HepG2 (cell line): ENCODE results near the gene ELF1. TPM values are rescaled to one million over a fixed set of nuclear protein-coding genes. Genes with fewer than 3 reads are reported as not detected.

Experiments used
- ATAC-seq: fragments of 200-7000 bp; cut with Tn5 transposase; 3 replicates; pipeline ENCODE4 v1.9.1; 2020; ENCODE audit warnings: mild to moderate bottlenecking, moderate library complexity
- BruUV-seq: library from RNA; stranded (reverse); fragments of 400-500 nt; replicated peaks from 2 replicates; lab custom pipeline; 2021; lab: Mats Ljungman, UMichigan
- CTCF ChIA-PET: fragments of 300-600 bp; formaldehyde crosslinking; extraction: SDS; loops from one replicate; lab custom pipeline; 2021; ENCODE audit warnings: low total read pairs, inconsistent platforms, low intra/inter-chr PET ratio; lab: Yijun Ruan, JAX
- POLR2A ChIA-PET: fragments of 350-600 bp; sonication (Branson Sonifier 250); formaldehyde crosslinking; loops from one replicate; lab custom pipeline; 2020; ENCODE audit warnings: antibody characterized with exemption, inconsistent platforms; lab: Yijun Ruan, JAX
- DNase-seq: peaks from one replicate; pipeline ENCODE4 v3.0.0-alpha.2; 2015; ENCODE audit warnings: low spot score
- FAIRE-seq: peaks from 3 replicates; lab custom pipeline; 2011; peaks lifted over from hg19 to GRCh38; lab: Jason Lieb, UNC
- H2AFZ ChIP-seq: one replicate; pipeline ENCODE4 v1.6.1; 2011; ENCODE audit warnings: low read length, inconsistent platforms
- H3K27ac ChIP-seq: fragments of 300-600 bp; 3 replicates; pipeline ENCODE4 v1.8.0; 2011; ENCODE audit warnings: mixed run types, mild to moderate bottlenecking, mixed read lengths, low read length, inconsistent platforms; ENCODE audit not compliant: insufficient read depth; ENCODE audit errors: extremely low read length
- H3K27me3 ChIP-seq, 2 experiments: fragments of 200-600 bp in 1 of 2; 2 replicates in 1 of 2; 3 replicates in 1 of 2; pipeline versions ENCODE4 v1.6.0 to v1.8.0; 2011; ENCODE audit warnings: low read length in 2 of 2, mild to moderate bottlenecking in 2 of 2, moderate library complexity in 2 of 2, inconsistent platforms in 1 of 2; ENCODE audit not compliant: insufficient read depth in 2 of 2, control insufficient read depth in 1 of 2
- H3K36me3 ChIP-seq, 2 experiments: fragments of 200-600 bp in 1 of 2; replicated peaks in 1 of 2; 2 replicates in 1 of 2; 3 replicates in 1 of 2; pipeline versions ENCODE4 v1.5.1 to v1.8.0; 2011; ENCODE audit warnings: low read length in 2 of 2, inconsistent platforms in 1 of 2; ENCODE audit not compliant: insufficient read depth in 2 of 2, control insufficient read depth in 1 of 2
- H3K4me1 ChIP-seq: 2 replicates; pipeline ENCODE4 v1.5.1; 2012; ENCODE audit warnings: low read length, inconsistent platforms; ENCODE audit not compliant: insufficient read depth
- H3K4me2 ChIP-seq: 2 replicates; pipeline ENCODE4 v1.6.0; 2011; ENCODE audit warnings: low read depth, low read length, inconsistent platforms
- H3K4me3 ChIP-seq, 3 experiments: fragments of 200-600 bp in 1 of 3; sonication (generic), shearing (Covaris generic) in 1 of 3; replicated peaks in 1 of 3; 2 replicates each; pipeline ENCODE4 v1.5.1; 2011 to 2016; ENCODE audit warnings: low read length in 3 of 3, inconsistent platforms in 2 of 3, low read depth in 2 of 3, mild to moderate bottlenecking in 2 of 3, control low read depth in 1 of 3, mixed read lengths in 1 of 3; ENCODE audit not compliant: insufficient read depth in 1 of 3
- H3K79me2 ChIP-seq: one replicate; pipeline ENCODE4 v1.6.1; 2011; ENCODE audit warnings: low read length, inconsistent platforms; ENCODE audit not compliant: insufficient read depth
- H3K9ac ChIP-seq: 2 replicates; pipeline ENCODE4 v1.6.0; 2011; ENCODE audit warnings: mild to moderate bottlenecking, low read depth, low read length, inconsistent platforms; ENCODE audit not compliant: insufficient read depth
- H3K9me3 ChIP-seq: 2 replicates; pipeline ENCODE4 v1.5.1; 2012; ENCODE audit warnings: mild to moderate bottlenecking, low read length
- H4K20me1 ChIP-seq: 2 replicates; pipeline ENCODE4 v1.6.0; 2011; ENCODE audit warnings: inconsistent platforms, mild to moderate bottlenecking, low read length, moderate library complexity; ENCODE audit not compliant: insufficient read depth
- ARID5B ChIP-seq: IDR thresholded peaks from 2 replicates; pipeline ENCODE4 v1.4.0; 2020; ENCODE audit warnings: mild to moderate bottlenecking, missing genetic modification reagents
- ELF3 ChIP-seq: IDR thresholded peaks from 2 replicates; pipeline ENCODE4 v1.6.1; 2016; ENCODE audit warnings: missing genetic modification reagents, missing compliant biosample characterization
- IKZF5 ChIP-seq: IDR thresholded peaks from 2 replicates; pipeline ENCODE4 v1.6.1; 2018; ENCODE audit warnings: missing genetic modification reagents, mild to moderate bottlenecking, missing compliant biosample characterization
- ISX ChIP-seq: sonication (generic); formaldehyde crosslinking; conservative IDR thresholded peaks from 2 replicates; pipeline ENCODE4 v1.5.0; 2020; ENCODE audit warnings: missing genetic modification reagents
- KIAA2018 ChIP-seq: sonication (generic); formaldehyde crosslinking; IDR thresholded peaks from 2 replicates; pipeline ENCODE4 v1.5.0; 2020; ENCODE audit warnings: mild to moderate bottlenecking, missing genetic modification reagents, borderline replicate concordance
- LBX2 ChIP-seq: sonication (generic); formaldehyde crosslinking; IDR thresholded peaks from 2 replicates; pipeline ENCODE4 v1.5.0; 2020; ENCODE audit warnings: missing genetic modification reagents, mild to moderate bottlenecking, borderline replicate concordance
- TCF7 ChIP-seq: sonication (generic); IDR thresholded peaks from 2 replicates; pipeline ENCODE4 v1.6.1; 2016; ENCODE audit warnings: antibody characterized with exemption, low read depth
- ZNF607 ChIP-seq: sonication (generic); formaldehyde crosslinking; IDR thresholded peaks from 2 replicates; pipeline ENCODE4 v1.5.1; 2020; ENCODE audit warnings: missing genetic modification reagents, mild to moderate bottlenecking, borderline replicate concordance
- ZNF615 ChIP-seq: sonication (generic); formaldehyde crosslinking; IDR thresholded peaks from 2 replicates; pipeline ENCODE4 v1.5.0; 2020; ENCODE audit warnings: mild to moderate bottlenecking, missing genetic modification reagents, borderline replicate concordance
- ZNF720 ChIP-seq: sonication (generic); formaldehyde crosslinking; IDR thresholded peaks from 2 replicates; pipeline ENCODE4 v1.4.0; 2020; ENCODE audit warnings: missing genetic modification reagents
- WGBS: methylation state at CpG from one replicate; pipeline ENCODE4 v1.1.6; 2017; ENCODE audit warnings: low lambda C conversion rate; 5-methylcytosine and 5-hydroxymethylcytosine counted together
- in situ Hi-C: cut with HindIII; loops from 2 replicates; pipeline ENCODE4 v1.10.0; 2017; ENCODE audit warnings: low pct_unique_long_range_greater_than_20kb; ENCODE audit not compliant: extremely low pct_ligation_motif_present
- intact Hi-C: fragments of 100-400 bp; cut with micrococcal nuclease; formaldehyde crosslinking; loops from one replicate; pipeline ENCODE4 v1.10.0; 2022; ENCODE audit not compliant: unreplicated experiment
- polyA plus RNA-seq, 8 experiments: library from polyadenylated mRNA; depleted of rRNA in 3 of 8; stranded (reverse) in 7 of 8; unstranded in 1 of 8; fragments of >200 nt; fragmentation: Illumina TruSeq in 4 of 8; extraction: Trizol in 4 of 8; gene quantifications; 2 replicates each; pipeline versions ENCODE4 v1.2.1 to v1.2.3, GENCODE V29; 2011 to 2016; ENCODE audit warnings: low read depth in 4 of 8, missing spikeins in 1 of 8, mixed read lengths in 1 of 8; ENCODE audit not compliant: insufficient read depth in 1 of 8
- total RNA-seq, 5 experiments: library from RNA; depleted of rRNA; stranded (reverse); fragments of >200 nt; fragmentation: Illumina TruSeq; extraction: Trizol; gene quantifications; 2 replicates each; pipeline ENCODE4 v1.2.3, GENCODE V29; 2016; ENCODE audit warnings: low read depth in 1 of 5

ELF1 gene
- total and polyA plus RNA-seq, 2 of the 13 experiments (the other 11 are each of a cell fraction or from before 2014, with no cell fraction given): 24.6 to 71.5 TPM

GRCh38 chr13:40971321-40971720, 47.8 kb downstream of the ELF1 start:
- peaks cover 80% of the 10 kb centered on the region for H3K4me1 ChIP-seq
- H3K4me2 ChIP-seq: no peak overlapping the region
- no peak for DNase-seq
- ChIA-PET CTCF (no interaction called here), POLR2A (no interaction called here)
- no peaks in the 10 kb centered on the region for H3K9me3 ChIP-seq
- WGBS: 87% methylated on average over 4 of the region's 4 CpGs
- FAIRE-seq: no peak
- peaks cover 96% of the 10 kb centered on the region for H3K79me2 ChIP-seq
- no TSS peak for BruUV-seq
- H3K27ac ChIP-seq: peak overlapping the region; percentile 31
- in situ Hi-C loops (loop anchor here (10.0 kb wide), 1 partner anchor 83 kb away; no protein-coding TSS in a partner anchor), intact Hi-C loops (loop anchor here (5.0 kb wide), 1 partner anchor 46 kb away; the partner anchor contains the start of gene ELF1)
- no peak overlapping the region for H3K9ac ChIP-seq
- H2AFZ ChIP-seq: no peak overlapping the region
- H3K27me3 ChIP-seq: no peaks in the 10 kb centered on the region
- H3K4me3 ChIP-seq: no peak overlapping the region
- no peak for ATAC-seq
- H3K36me3 ChIP-seq: peaks cover 2 to 6% of the 10 kb centered on the region in 2 experiments; a peak in 2 of 5 replicates
- peaks cover 14% of the 10 kb centered on the region; the same call in 1 of the 2 replicates for H4K20me1 ChIP-seq
- TF ChIP-seq ZNF720 (no peak), ZNF607 (CRISPR knock-in tag) (no peak), ISX (CRISPR knock-in tag) (no peak), KIAA2018 (CRISPR knock-in tag) (no peak), ZNF615 (no peak), TCF7 (no peak), IKZF5 (CRISPR knock-in tag) (no peak), LBX2 (no peak), ARID5B (no peak), ELF3 (CRISPR knock-in tag) (no peak)
